H1 (cell line): Measurements from ENCODE around the gene ARHGAP22. TPM values are rescaled to one million over a fixed set of nuclear protein-coding genes. Genes with fewer than 3 reads are reported as not detected.

ENCODE experiments used
- CTCF ChIA-PET: fragments of 300-600 bp; sonication (Branson Sonifier 250); formaldehyde crosslinking; loops from one replicate; lab custom pipeline; 2021; ENCODE audit not compliant: partially characterized antibody; lab: Charles Lee
- POLR2A ChIA-PET: fragments of 300-600 bp; sonication (Branson Sonifier 250); formaldehyde crosslinking; loops from one replicate; lab custom pipeline; 2021; ENCODE audit warnings: inconsistent platforms; ENCODE audit not compliant: partially characterized antibody; lab: Charles Lee
- DNase-seq, 2 experiments: peaks; one replicate each; pipeline versions ENCODE4 v3.0.0 to v3.0.0-alpha.2; 2010 to 2022; ENCODE audit warnings: low spot score in 2 of 2, low read depth in 1 of 2, mixed read lengths in 1 of 2
- FAIRE-seq: peaks from 2 replicates; lab custom pipeline; 2011; peaks lifted over from hg19 to GRCh38; lab: Jason Lieb, UNC
- H2AFZ ChIP-seq: 2 replicates; pipeline ENCODE4 v1.8.1; 2012; ENCODE audit warnings: low read length, inconsistent platforms
- H2AK5ac ChIP-seq: 2 replicates; pipeline ENCODE4 v1.6.1; 2013; ENCODE audit warnings: low read depth, low read length
- H2BK120ac ChIP-seq: replicated peaks from 2 replicates; pipeline ENCODE3; 2013; ENCODE audit warnings: low read depth, low read length, inconsistent platforms
- H2BK12ac ChIP-seq: 2 replicates; pipeline ENCODE4 v1.6.1; 2013; ENCODE audit warnings: low read depth, low read length
- H2BK15ac ChIP-seq: 2 replicates; pipeline ENCODE4 v1.6.1; 2013; ENCODE audit warnings: low read length
- H2BK20ac ChIP-seq: 2 replicates; pipeline ENCODE4 v1.6.1; 2013; ENCODE audit warnings: low read length
- H2BK5ac ChIP-seq: 2 replicates; pipeline ENCODE4 v1.6.1; 2013; ENCODE audit warnings: low read depth, low read length
- H3K14ac ChIP-seq: 2 replicates; pipeline ENCODE4 v1.6.1; 2013; ENCODE audit warnings: inconsistent platforms; ENCODE audit not compliant: insufficient read length
- H3K18ac ChIP-seq: 2 replicates; pipeline ENCODE4 v1.6.1; 2013; ENCODE audit warnings: low read length; ENCODE audit errors: extremely low read depth
- H3K23ac ChIP-seq: 2 replicates; pipeline ENCODE4 v1.6.1; 2013; ENCODE audit warnings: inconsistent platforms; ENCODE audit not compliant: insufficient read length
- H3K23me2 ChIP-seq: 2 replicates; pipeline ENCODE4 v1.6.1; 2013; ENCODE audit warnings: low read depth, low read length
- H3K27ac ChIP-seq: 2 replicates; pipeline ENCODE4 v1.6.1; 2011; ENCODE audit warnings: low read depth, low read length, inconsistent platforms
- H3K27me3 ChIP-seq, 4 experiments: replicated peaks in 1 of 4; 1 replicate in 1 of 4; 2 replicates in 3 of 4; pipeline versions ENCODE4 v1.6.1 to v1.8.1; 2011 to 2013; ENCODE audit warnings: low read length in 3 of 4, mild to moderate bottlenecking in 3 of 4, inconsistent platforms in 2 of 4, mixed read lengths in 2 of 4, moderate library complexity in 1 of 4; ENCODE audit not compliant: control insufficient read depth in 3 of 4, insufficient read depth in 3 of 4; ENCODE audit errors: extremely low read depth in 1 of 4
- H3K36me3 ChIP-seq, 4 experiments: 2 replicates each; pipeline versions ENCODE4 v1.6.1 to v1.8.1; 2011 to 2013; ENCODE audit warnings: mild to moderate bottlenecking in 4 of 4, low read length in 3 of 4, moderate library complexity in 2 of 4, control low read depth in 1 of 4, inconsistent platforms in 1 of 4; ENCODE audit not compliant: insufficient read depth in 4 of 4, control insufficient read depth in 2 of 4
- H3K4ac ChIP-seq: replicated peaks from 2 replicates; pipeline ENCODE3; 2013; ENCODE audit warnings: low read length, low read depth, mixed read lengths, inconsistent platforms; ENCODE audit not compliant: insufficient read length
- H3K4me1 ChIP-seq, 4 experiments: replicated peaks in 1 of 4; 1 replicate in 1 of 4; 2 replicates in 3 of 4; pipeline versions ENCODE4 v1.6.1 to v1.8.1; 2011 to 2013; ENCODE audit warnings: low read length in 3 of 4, inconsistent platforms in 2 of 4, mixed read lengths in 1 of 4; ENCODE audit not compliant: insufficient read depth in 4 of 4, control insufficient read depth in 3 of 4
- H3K4me2 ChIP-seq, 2 experiments: 2 replicates each; pipeline versions ENCODE4 v1.6.1 to v1.8.1; 2011 to 2013; ENCODE audit warnings: low read depth in 2 of 2, low read length in 2 of 2, control low read depth in 1 of 2, inconsistent platforms in 1 of 2, mild to moderate bottlenecking in 1 of 2; ENCODE audit not compliant: insufficient read depth in 1 of 2
- H3K4me3 ChIP-seq, 4 experiments: fragments of 200-600, 300-600 bp in 1 of 4; sonication (generic), shearing (Covaris generic), sonication (Bioruptor Twin) in 1 of 4; 2 replicates each; pipeline versions ENCODE4 v1.5.1 to v1.8.1; 2011 to 2016; ENCODE audit warnings: low read length in 4 of 4, low read depth in 3 of 4, control low read depth in 2 of 4, inconsistent platforms in 2 of 4, mild to moderate bottlenecking in 2 of 4, mixed read lengths in 1 of 4, moderate library complexity in 1 of 4; ENCODE audit not compliant: insufficient read depth in 2 of 4; ENCODE audit errors: extremely low read depth in 1 of 4
- H3K56ac ChIP-seq: replicated peaks from 2 replicates; pipeline ENCODE3; 2013; ENCODE audit warnings: low read depth, mild to moderate bottlenecking, mixed read lengths, low read length, inconsistent platforms; ENCODE audit not compliant: insufficient read length
- H3K79me1 ChIP-seq: 2 replicates; pipeline ENCODE4 v1.6.1; 2013; ENCODE audit warnings: low read depth, low read length, control low read depth
- H3K79me2 ChIP-seq, 2 experiments: 2 replicates each; pipeline versions ENCODE4 v1.6.1 to v1.8.1; 2012 to 2013; ENCODE audit warnings: low read length in 2 of 2, mild to moderate bottlenecking in 2 of 2, inconsistent platforms in 1 of 2; ENCODE audit not compliant: insufficient read depth in 2 of 2, control insufficient read depth in 1 of 2
- H3K9ac ChIP-seq, 4 experiments: replicated peaks in 1 of 4; 1 replicate in 1 of 4; 2 replicates in 3 of 4; pipeline versions ENCODE4 v1.6.1 to v1.8.1; 2011 to 2013; ENCODE audit warnings: low read depth in 3 of 4, low read length in 3 of 4, control low read depth in 2 of 4, mild to moderate bottlenecking in 2 of 4, moderate library complexity in 2 of 4, inconsistent platforms in 1 of 4; ENCODE audit errors: extremely low read depth in 1 of 4
- H3K9me3 ChIP-seq, 2 experiments: 2 replicates each; pipeline versions ENCODE4 v1.6.1 to v1.8.1; 2012 to 2013; ENCODE audit warnings: mild to moderate bottlenecking in 2 of 2, moderate library complexity in 2 of 2, control low read depth in 1 of 2, inconsistent platforms in 1 of 2, low read depth in 1 of 2, low read length in 1 of 2, mixed read lengths in 1 of 2; ENCODE audit not compliant: insufficient read depth in 2 of 2
- H4K20me1 ChIP-seq, 2 experiments: replicated peaks in 1 of 2; 2 replicates each; pipeline versions ENCODE3 to v1.8.1; 2011 to 2013; ENCODE audit warnings: inconsistent platforms in 2 of 2, low read length in 2 of 2, mild to moderate bottlenecking in 1 of 2; ENCODE audit not compliant: insufficient read depth in 2 of 2, control insufficient read depth in 1 of 2
- H4K5ac ChIP-seq: 2 replicates; pipeline ENCODE4 v1.6.1; 2013; ENCODE audit warnings: low read length, low read depth, mixed read lengths, inconsistent platforms; ENCODE audit not compliant: insufficient read length
- H4K8ac ChIP-seq: 2 replicates; pipeline ENCODE4 v1.8.0; 2013; ENCODE audit warnings: mild to moderate bottlenecking, moderate library complexity, low read length, inconsistent platforms; ENCODE audit not compliant: insufficient read depth; ENCODE audit errors: extremely low read depth
- H4K91ac ChIP-seq: replicated peaks from 2 replicates; pipeline ENCODE3; 2013; ENCODE audit warnings: low read length, mixed read lengths, inconsistent platforms; ENCODE audit not compliant: insufficient read length
- CTCF ChIP-seq, 3 experiments: IDR thresholded peaks; 1 replicate in 2 of 3; 2 replicates in 1 of 3; pipeline versions ENCODE4 v1.5.1 to v1.6.1; 2011; ENCODE audit warnings: low read length in 3 of 3, mild to moderate bottlenecking in 3 of 3, inconsistent platforms in 2 of 3, low read depth in 1 of 3, moderate library complexity in 1 of 3; ENCODE audit not compliant: insufficient read depth in 1 of 3; ENCODE audit errors: control extremely low read depth in 1 of 3
- GTF2F1 ChIP-seq: IDR thresholded peaks from 2 replicates; pipeline ENCODE4 v1.6.1; 2012; ENCODE audit warnings: low read depth, low read length, improper control_type of control experiment, borderline replicate concordance
- KDM1A ChIP-seq: fragments of 200-600, 300-600 bp; sonication (generic); IDR thresholded peaks from 2 replicates; pipeline ENCODE4 v1.7.1; 2016; ENCODE audit warnings: mild to moderate bottlenecking, low read length, borderline replicate concordance
- NANOG ChIP-seq: IDR thresholded peaks from 2 replicates; pipeline ENCODE4 v1.6.1; 2011; ENCODE audit warnings: low read length, low read depth, mild to moderate bottlenecking, inconsistent platforms; ENCODE audit not compliant: insufficient read depth, poor library complexity, severe bottlenecking
- POU5F1 ChIP-seq: IDR thresholded peaks from 2 replicates; pipeline ENCODE4 v1.6.1; 2011; ENCODE audit warnings: low read depth, mild to moderate bottlenecking, low read length, moderate library complexity
- RAD21 ChIP-seq, 2 experiments: IDR thresholded peaks in 1 of 2; conservative IDR thresholded peaks in 1 of 2; 2 replicates each; pipeline ENCODE4 v1.6.1; 2011; ENCODE audit warnings: low read depth in 2 of 2, low read length in 2 of 2, improper control_type of control experiment in 1 of 2, inconsistent platforms in 1 of 2, mild to moderate bottlenecking in 1 of 2, moderate library complexity in 1 of 2
- WGBS, 2 experiments: shearing (Covaris generic) in 1 of 2; methylation state at CpG; one replicate each; pipeline versions ENCODE4 v1.1.6 to v1.1.7; 2013 to 2015; ENCODE audit warnings: low lambda C conversion rate in 2 of 2, mixed read lengths in 2 of 2, inconsistent platforms in 1 of 2, low coverage in 1 of 2, missing lambda C conversion rate in 1 of 2; ENCODE audit not compliant: insufficient replicate concordance in 2 of 2, insufficient coverage in 1 of 2, insufficient read length in 1 of 2; ENCODE audit errors: extremely low coverage in 1 of 2, missing lambda C conversion rate in 1 of 2; 5-methylcytosine and 5-hydroxymethylcytosine counted together
- polyA plus RNA-seq, 7 experiments: library from polyadenylated mRNA; depleted of rRNA in 3 of 7; stranded (reverse) in 5 of 7; unstranded in 2 of 7; fragments of >200 nt in 5 of 7; fragments of 200-250 nt in 2 of 7; gene quantifications; 1 replicate in 5 of 7; 2 replicates in 1 of 7; 4 replicates in 1 of 7; pipeline versions ENCODE4 v1.2.1 to v1.2.3, GENCODE V29; 2011 to 2013; ENCODE audit warnings: missing spikeins in 2 of 7, mixed read lengths in 2 of 7
- total RNA-seq: library from RNA; stranded (reverse); fragmentation: NEBNext Ultra II Directional; extraction: Animal tissue kit (Norgen Biotek cat#: 25700); gene quantifications from 2 replicates; pipeline ENCODE4 v1.2.1, GENCODE V29; 2021

ARHGAP22 gene
- total and polyA plus RNA-seq, 2 of the 8 experiments (the other 6 are each of a cell fraction or from before 2014, with no cell fraction given): 3.6 to 11.2 TPM

- Histone ChIP-seq H3K79me2 (no peaks in the 10 kb centered on the region), H2BK12ac (no peak overlapping the region), H3K14ac (no peak overlapping the region), H4K5ac (no peak overlapping the region), H3K4me2 (no peak overlapping the region), H2BK120ac (no peak overlapping the region), H3K27me3 (no peaks in the 10 kb centered on the region), H3K36me3 (no peaks in the 10 kb centered on the region), H4K8ac (peak overlapping the region; percentile 71; the same call in 1 of the 2 replicates), H3K4me1 (peaks cover 0 to 9% (median 6%) of the 10 kb centered on the region in 4 experiments; a peak in 4 of 7 replicates), H3K9me3 (no peaks in the 10 kb centered on the region), H2BK20ac (0 out of 2 replicates have a peak overlapping the region, but pooled peaks have one; percentile 16), H3K23ac (no peak overlapping the region), H3K79me1 (no peaks in the 10 kb centered on the region), H2BK15ac (0 out of 2 replicates have a peak overlapping the region, but pooled peaks have one; percentile 0), H3K9ac (no peak overlapping the region), H3K56ac (no peak overlapping the region), H3K4ac (no peak overlapping the region), H4K20me1 (no peaks in the 10 kb centered on the region), H3K27ac (no peak overlapping the region), H3K4me3 (no peak overlapping the region), H4K91ac (peak overlapping the region; percentile 39), H2BK5ac (no peak overlapping the region; the same call in 1 of the 2 replicates), H2AK5ac (no peak overlapping the region), H3K23me2 (no peaks in the 10 kb centered on the region), H2AFZ (no peak overlapping the region), H3K18ac (0 out of 2 replicates have a peak overlapping the region, but pooled peaks have one; percentile 40)
- FAIRE-seq: no peak
- ChIA-PET POLR2A (interaction anchor here (1.0 kb wide), 1 partner anchor 24 kb away, joined by 3 read pairs; no protein-coding TSS in a partner anchor), CTCF (interaction anchor here (0.7 to 10.2 kb wide), 6 partner anchors 11 to 101 kb away, joined by 3 to 127 read pairs (median 32); partner anchors contain the start of gene ARHGAP22)
- peak in 1 of 2 experiments; percentile 42 for DNase-seq
- TF ChIP-seq POU5F1: no peak
- TF ChIP-seq KDM1A: no peak
- TF ChIP-seq GTF2F1: no peak
- TF ChIP-seq CTCF (IDR thresholded peaks at IDR 0.05; ENCODE audit: control extremely low read depth in 1 of 3, insufficient read depth in 1 of 3, low read depth in 1 of 3, low read length in 3 of 3): peak; percentile 16 to 38 (median 21)
- peak in 1 of 2 experiments; percentile 20; a peak in 1 of 4 replicates for TF ChIP-seq RAD21 (IDR thresholded peaks at IDR 0.05 in 1 of 2, conservative IDR thresholded peaks at IDR 0.05 in 1 of 2; ENCODE audit: low read depth in 2 of 2, low read length in 2 of 2)
- no peak for TF ChIP-seq NANOG
- 89% methylated on average over 8 of the region's 9 CpGs; no CpG with 5 or more reads in 1 of the 2 experiments for WGBS, 2 experiments
Observed at GRCh38 chr10:48555310-48556042, 49.4 kb downstream of the ARHGAP22 start.
